ENCODE results near the gene RGS12. TPM values are rescaled to one million over a fixed set of nuclear protein-coding genes. Genes with fewer than 3 reads are reported as not detected.

Gene RGS12
- polyA plus RNA-seq, 3 donors = 0.75 to 15.3 (median 2.7) TPM

DNA sequence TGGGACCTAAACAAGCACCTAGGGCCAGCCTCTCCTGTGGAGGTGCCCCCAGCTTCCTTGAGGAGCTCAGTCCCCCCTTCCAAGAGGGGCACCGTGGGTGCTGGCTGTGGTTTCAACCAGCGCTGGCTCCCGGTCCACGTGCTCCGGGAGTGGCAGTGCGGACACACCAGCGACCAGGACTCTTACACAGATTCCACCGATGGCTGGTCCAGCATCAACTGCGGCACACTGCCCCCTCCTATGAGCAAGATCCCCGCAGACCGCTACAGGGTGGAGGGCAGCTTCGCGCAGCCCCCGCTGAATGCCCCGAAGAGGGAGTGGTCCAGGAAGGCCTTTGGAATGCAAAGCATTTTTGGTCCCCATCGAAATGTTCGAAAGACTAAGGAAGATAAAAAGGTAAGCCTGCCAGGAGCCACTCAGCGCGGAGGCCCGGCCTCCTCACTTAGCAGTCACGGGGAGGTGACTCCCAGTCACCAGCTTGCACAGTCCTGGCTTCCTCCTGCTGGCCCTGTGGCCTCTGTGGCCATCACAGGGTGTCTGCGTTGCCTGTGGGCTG, 24.9 kb downstream of the RGS12 start:
- H3K4me2 ChIP-seq (replicated peaks; ENCODE audit: extremely low read depth, low read length, poor library complexity, severe bottlenecking) = no peak overlapping the region
- peaks cover 0 to 2% (median 0%) of the 10 kb centered on the region in 7 donors for H3K9me3 Mint-ChIP-seq
- no peak overlapping the region for H3K27ac ChIP-seq (ENCODE audit: low read depth in 1 of 2, low read length in 2 of 2)
- no peak for TF ChIP-seq CTCF (IDR thresholded peaks at IDR 0.05)
- H3K27me3 Mint-ChIP-seq (ENCODE audit: low read depth in 3 of 3) = peaks cover 0 to 7% (median 2%) of the 10 kb centered on the region in 3 donors
- WGBS (ENCODE audit: insufficient coverage) = 98% methylated on average over 22 of the region's 22 CpGs
- no peaks in the 10 kb centered on the region for H3K79me2 ChIP-seq (ENCODE audit: insufficient read depth, low read length)
- peak overlapping the region in 1 of 7 donors; percentile 9 for H3K27ac Mint-ChIP-seq
- H4K20me1 ChIP-seq (ENCODE audit: insufficient read depth, low read length) = no peaks in the 10 kb centered on the region
- H3K36me3 Mint-ChIP-seq = peaks cover 3 to 17% of the 10 kb centered on the region in 2 donors
- H2AFZ ChIP-seq (ENCODE audit: insufficient read depth, low read depth, low read length, poor library complexity, severe bottlenecking) = no peak overlapping the region
- H3K4me3 ChIP-seq (replicated peaks in 1 of 3; ENCODE audit: low read depth in 2 of 3, low read length in 3 of 3) = no peak overlapping the region
- H3K4me3 Mint-ChIP-seq = no peak overlapping the region
- H3K9me3 ChIP-seq (replicated peaks in 1 of 2; ENCODE audit: control insufficient read depth in 1 of 2, insufficient read depth in 1 of 2, low read length in 2 of 2) = no peaks in the 10 kb centered on the region
- no peaks in the 10 kb centered on the region for H3K4me1 ChIP-seq (ENCODE audit: control insufficient read depth in 1 of 2, insufficient read depth in 2 of 2, low read length in 2 of 2)
- intact Hi-C loops (cut with micrococcal nuclease) = no loop called here
- no peak overlapping the region for H3K9ac ChIP-seq (ENCODE audit: insufficient read depth, low read length, poor library complexity, severe bottlenecking)
- no peak for DNase-seq
- H3K27me3 ChIP-seq (ENCODE audit: control insufficient read depth in 2 of 2, insufficient read depth in 2 of 2, low read length in 2 of 2) = no peaks in the 10 kb centered on the region
- H3K36me3 ChIP-seq (replicated peaks in 1 of 2; ENCODE audit: control insufficient read depth in 1 of 2, insufficient read depth in 2 of 2, low read length in 2 of 2) = no peaks in the 10 kb centered on the region
- H3K4me1 Mint-ChIP-seq = no peaks in the 10 kb centered on the region

GRCh38 chr4:3318561-3319021, 25.8 kb downstream of the RGS12 start:
- TF ChIP-seq CTCF (IDR thresholded peaks at IDR 0.05) = peak; percentile 25
- Mint-ChIP-seq H3K27me3 (ENCODE audit: low read depth in 3 of 3) (peaks cover 0 to 7% (median 0%) of the 10 kb centered on the region in 3 donors), H3K9me3 (peaks cover 0 to 2% (median 0%) of the 10 kb centered on the region in 7 donors), H3K4me3 (no peak overlapping the region), H3K27ac (peak overlapping the region in 1 of 7 donors; percentile 18), H3K36me3 (peaks cover 3 to 19% of the 10 kb centered on the region in 2 donors), H3K4me1 (no peaks in the 10 kb centered on the region)
- no peaks in the 10 kb centered on the region for H3K27me3 ChIP-seq (ENCODE audit: control insufficient read depth in 2 of 2, insufficient read depth in 2 of 2, low read length in 2 of 2)
- no peak overlapping the region for H3K4me3 ChIP-seq (replicated peaks in 1 of 3; ENCODE audit: low read depth in 2 of 3, low read length in 3 of 3)
- no peaks in the 10 kb centered on the region for H4K20me1 ChIP-seq (ENCODE audit: insufficient read depth, low read length)
- 90% methylated on average over 5 of the region's 10 CpGs for WGBS (ENCODE audit: insufficient coverage)
- H3K4me2 ChIP-seq (replicated peaks; ENCODE audit: extremely low read depth, low read length, poor library complexity, severe bottlenecking) = no peak overlapping the region
- intact Hi-C loops (cut with micrococcal nuclease) = no loop called here
- no peak overlapping the region for H3K27ac ChIP-seq (ENCODE audit: low read depth in 1 of 2, low read length in 2 of 2)
- H3K9ac ChIP-seq (ENCODE audit: insufficient read depth, low read length, poor library complexity, severe bottlenecking) = no peak overlapping the region
- no peaks in the 10 kb centered on the region for H3K9me3 ChIP-seq (replicated peaks in 1 of 2; ENCODE audit: control insufficient read depth in 1 of 2, insufficient read depth in 1 of 2, low read length in 2 of 2)
- no peak for DNase-seq
- no peak overlapping the region for H2AFZ ChIP-seq (ENCODE audit: insufficient read depth, low read depth, low read length, poor library complexity, severe bottlenecking)
- no peaks in the 10 kb centered on the region for H3K36me3 ChIP-seq (replicated peaks in 1 of 2; ENCODE audit: control insufficient read depth in 1 of 2, insufficient read depth in 2 of 2, low read length in 2 of 2)
- H3K4me1 ChIP-seq (ENCODE audit: control insufficient read depth in 1 of 2, insufficient read depth in 2 of 2, low read length in 2 of 2) = no peaks in the 10 kb centered on the region
- H3K79me2 ChIP-seq (ENCODE audit: insufficient read depth, low read length) = no peaks in the 10 kb centered on the region
